ENCODE results near the gene MAP2K6.

- TF ChIP-seq, protein P1, sequence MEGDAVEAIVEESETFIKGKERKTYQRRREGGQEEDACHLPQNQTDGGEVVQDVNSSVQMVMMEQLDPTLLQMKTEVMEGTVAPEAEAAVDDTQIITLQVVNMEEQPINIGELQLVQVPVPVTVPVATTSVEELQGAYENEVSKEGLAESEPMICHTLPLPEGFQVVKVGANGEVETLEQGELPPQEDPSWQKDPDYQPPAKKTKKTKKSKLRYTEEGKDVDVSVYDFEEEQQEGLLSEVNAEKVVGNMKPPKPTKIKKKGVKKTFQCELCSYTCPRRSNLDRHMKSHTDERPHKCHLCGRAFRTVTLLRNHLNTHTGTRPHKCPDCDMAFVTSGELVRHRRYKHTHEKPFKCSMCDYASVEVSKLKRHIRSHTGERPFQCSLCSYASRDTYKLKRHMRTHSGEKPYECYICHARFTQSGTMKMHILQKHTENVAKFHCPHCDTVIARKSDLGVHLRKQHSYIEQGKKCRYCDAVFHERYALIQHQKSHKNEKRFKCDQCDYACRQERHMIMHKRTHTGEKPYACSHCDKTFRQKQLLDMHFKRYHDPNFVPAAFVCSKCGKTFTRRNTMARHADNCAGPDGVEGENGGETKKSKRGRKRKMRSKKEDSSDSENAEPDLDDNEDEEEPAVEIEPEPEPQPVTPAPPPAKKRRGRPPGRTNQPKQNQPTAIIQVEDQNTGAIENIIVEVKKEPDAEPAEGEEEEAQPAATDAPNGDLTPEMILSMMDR (conservative IDR thresholded peaks at IDR 0.05; ENCODE audit: low read depth, low read length), result no peak
- no peak for TF ChIP-seq EZH2 (IDR thresholded peaks at IDR 0.05; ENCODE audit: low read length, unreplicated experiment)
These were observed 2.2 kb upstream of the MAP2K6 start for GRCh38 chr17:69412251-69412671.

Measured in PC-3 (cell line).